Endothelial cell of umbilical vein (primary cell): ENCODE data around the gene ANAPC13. TPM values are rescaled to one million over a fixed set of nuclear protein-coding genes. Genes with fewer than 3 reads are reported as not detected.

Experiments used
- BruUV-seq: library from RNA; stranded (reverse); fragments of 400-500 nt; replicated peaks from 2 replicates; lab custom pipeline; 2021; lab: Mats Ljungman, UMichigan
- CTCF ChIA-PET: fragments of 300-600, 350-600 bp; sonication (Branson Sonifier 250); formaldehyde crosslinking; loops from one replicate; lab custom pipeline; 2021; ENCODE audit warnings: antibody characterized with exemption, inconsistent platforms; lab: Charles Lee
- POLR2A ChIA-PET: fragments of 300-600, 350-600 bp; sonication (Branson Sonifier 250); formaldehyde crosslinking; loops from one replicate; lab custom pipeline; 2021; ENCODE audit warnings: antibody characterized with exemption, inconsistent platforms; lab: Charles Lee
- DNase-seq: peaks from one replicate; pipeline ENCODE4 v3.0.0-alpha.2; 2011; ENCODE audit warnings: low read depth, low spot score
- FAIRE-seq: peaks from 2 replicates; lab custom pipeline; 2011; peaks lifted over from hg19 to GRCh38; lab: Jason Lieb, UNC
- H2AFZ ChIP-seq: 2 replicates; pipeline ENCODE4 v1.6.0; 2012; ENCODE audit warnings: low read depth, low read length, control low read depth, inconsistent platforms
- H3K27ac ChIP-seq: 2 replicates; pipeline ENCODE4 v1.5.1; 2011; ENCODE audit warnings: low read depth, mild to moderate bottlenecking, control low read depth, low read length, moderate library complexity; ENCODE audit not compliant: insufficient read depth
- H3K27me3 ChIP-seq, 2 experiments: 2 replicates each; pipeline versions ENCODE4 v1.6.0 to v1.6.1; 2011; ENCODE audit warnings: low read length in 2 of 2, mixed read lengths in 1 of 2; ENCODE audit not compliant: control insufficient read depth in 2 of 2, insufficient read depth in 2 of 2
- H3K36me3 ChIP-seq, 2 experiments: 2 replicates in 1 of 2; 3 replicates in 1 of 2; pipeline ENCODE4 v1.5.1; 2011; ENCODE audit warnings: low read length in 2 of 2, mild to moderate bottlenecking in 1 of 2, moderate library complexity in 1 of 2; ENCODE audit not compliant: control insufficient read depth in 2 of 2, insufficient read depth in 2 of 2; ENCODE audit errors: extremely low read depth in 1 of 2
- H3K4me1 ChIP-seq: 3 replicates; pipeline ENCODE4 v1.5.1; 2011; ENCODE audit warnings: mild to moderate bottlenecking, low read length; ENCODE audit not compliant: control insufficient read depth, insufficient read depth; ENCODE audit errors: extremely low read depth
- H3K4me2 ChIP-seq: 2 replicates; pipeline ENCODE4 v1.6.1; 2011; ENCODE audit warnings: low read length, control low read depth, mixed read lengths; ENCODE audit not compliant: insufficient read depth
- H3K4me3 ChIP-seq, 3 experiments: fragments of 200-600 bp in 1 of 3; sonication (generic), shearing (Covaris generic) in 1 of 3; replicated peaks in 1 of 3; 2 replicates each; pipeline ENCODE4 v1.5.1; 2011 to 2016; ENCODE audit warnings: control low read depth in 3 of 3, low read length in 3 of 3, mild to moderate bottlenecking in 2 of 3, inconsistent platforms in 1 of 3, low read depth in 1 of 3, moderate library complexity in 1 of 3; ENCODE audit not compliant: insufficient read depth in 1 of 3
- H3K79me2 ChIP-seq: 2 replicates; pipeline ENCODE4 v1.6.0; 2012; ENCODE audit warnings: low read length, inconsistent platforms; ENCODE audit not compliant: control insufficient read depth, insufficient read depth
- H3K9ac ChIP-seq: replicated peaks from 2 replicates; pipeline ENCODE3; 2011; ENCODE audit warnings: low read length, control low read depth; ENCODE audit not compliant: insufficient read depth; ENCODE audit errors: extremely low read depth
- H3K9me1 ChIP-seq: replicated peaks from 3 replicates; pipeline ENCODE4 v1.6.0; 2011; ENCODE audit warnings: mild to moderate bottlenecking, low read length; ENCODE audit not compliant: control insufficient read depth, insufficient read depth; ENCODE audit errors: extremely low read depth
- H3K9me3 ChIP-seq: replicated peaks from 2 replicates; pipeline ENCODE4 v1.5.1; 2012; ENCODE audit warnings: low read length, inconsistent platforms; ENCODE audit not compliant: control insufficient read depth, insufficient read depth
- H4K20me1 ChIP-seq: replicated peaks from 2 replicates; pipeline ENCODE3; 2011; ENCODE audit warnings: mild to moderate bottlenecking, low read length; ENCODE audit not compliant: control insufficient read depth, insufficient read depth; ENCODE audit errors: extremely low read depth
- CTCF ChIP-seq, 2 donors: IDR thresholded peaks; 1 replicate in 1 of 2; 2 replicates in 1 of 2; pipeline ENCODE4 v1.5.1; 2011; ENCODE audit warnings: low read length in 2 of 2, mild to moderate bottlenecking in 2 of 2, moderate library complexity in 2 of 2, control low read depth in 1 of 2, inconsistent platforms in 1 of 2, low read depth in 1 of 2; ENCODE audit not compliant: insufficient read depth in 1 of 2; ENCODE audit errors: extremely low read depth in 1 of 2
- POLR2A ChIP-seq: IDR thresholded peaks from 2 replicates; pipeline ENCODE4 v1.6.1; 2012; ENCODE audit warnings: low read depth, mild to moderate bottlenecking, control low read depth, low read length
- dilution Hi-C: fragments of 300-500 bp; cut with MboI; formaldehyde crosslinking; loops from one replicate; pipeline ENCODE4 v1.15.0; 2019; ENCODE audit warnings: low sequenced_read_pairs; ENCODE audit not compliant: extremely low pct_ligation_motif_present
- intact Hi-C: fragments of 100-400 bp; cut with micrococcal nuclease; formaldehyde crosslinking; loops from one replicate; pipeline ENCODE4 v1.10.0; 2022
- polyA plus RNA-seq, 4 experiments: library from polyadenylated mRNA; depleted of rRNA in 3 of 4; stranded (reverse) in 3 of 4; unstranded in 1 of 4; fragments of >200 nt; gene quantifications; 2 replicates each; pipeline versions ENCODE4 v1.2.1 to v1.2.3, GENCODE V29; 2011 to 2012; ENCODE audit warnings: missing spikeins in 1 of 4
- total RNA-seq: library from RNA; stranded (reverse); gene quantifications from 2 replicates; pipeline ENCODE4 v1.2.3, GENCODE V29; 2021
- TF ChIP-seq, protein P1 (sequence below): IDR thresholded peaks from 2 replicates; pipeline ENCODE4 v1.6.1; 2011; ENCODE audit not compliant: insufficient read depth, insufficient read length

The ANAPC13 gene
- total and polyA plus RNA-seq, 2 donors (not counting 3 experiments of a cell fraction or from before 2014, with no cell fraction given), result 48.4 to 50.8 TPM

GRCh38 chr3:134482622-134483021 is 3.2 kb downstream of the ANAPC13 start:
- Histone ChIP-seq H3K9me1 (no peaks in the 10 kb centered on the region), H3K4me3 (peak overlapping the region in 1 of 3 experiments; percentile 44), H3K27ac (peak overlapping the region; percentile 92), H4K20me1 (no peaks in the 10 kb centered on the region), H3K4me1 (peaks cover 44% of the 10 kb centered on the region), H3K79me2 (peaks cover 48% of the 10 kb centered on the region), H3K4me2 (peak overlapping the region; percentile 88), H2AFZ (no peak overlapping the region), H3K9me3 (no peaks in the 10 kb centered on the region), H3K27me3 (no peaks in the 10 kb centered on the region), H3K36me3 (peaks cover 16 to 24% of the 10 kb centered on the region in 2 experiments), H3K9ac (peak overlapping the region; percentile 78)
- no peak for TF ChIP-seq CTCF (IDR thresholded peaks at IDR 0.05; ENCODE audit: extremely low read depth in 1 of 2, insufficient read depth in 1 of 2, low read depth in 1 of 2, low read length in 2 of 2)
- no peak for TF ChIP-seq POLR2A
- intact Hi-C loops, result loop anchor here (1.0 to 10.0 kb wide), 4 partner anchors 55 to 668 kb away; no protein-coding TSS in a partner anchor
- ChIA-PET CTCF (interaction anchor here (0.8 to 2.6 kb wide), 16 partner anchors 9 to 555 kb away, joined by 3 to 33 read pairs (median 4); partner anchors contain the start of gene AMOTL2), POLR2A (interaction anchor here (0.6 to 2.0 kb wide), 7 partner anchors 108 to 213 kb away, joined by 3 to 8 read pairs (median 4); partner anchors contain the start of gene AMOTL2)
- dilution Hi-C loops, result no loop called here
- BruUV-seq, result no TSS peak
- FAIRE-seq (no peak), DNase-seq (no peak)

DNA sequence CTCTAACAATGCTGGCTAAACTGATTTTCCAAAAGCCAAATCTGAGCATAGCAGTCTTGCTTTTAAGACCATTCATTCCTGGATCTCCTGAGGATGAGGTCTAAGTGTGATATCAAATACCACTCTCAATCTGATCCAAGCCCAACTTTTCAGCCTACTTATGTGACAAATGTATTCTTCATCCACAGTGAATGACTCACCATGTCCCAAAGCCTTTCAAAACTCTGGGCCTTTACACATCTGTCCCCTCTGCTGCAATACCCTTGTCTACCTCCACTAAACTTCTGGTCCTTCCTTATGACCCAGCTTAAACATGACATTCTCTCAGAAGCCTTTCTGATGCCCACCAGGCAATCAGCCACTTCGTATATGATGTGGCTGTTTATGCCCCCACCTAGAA is 4.6 kb downstream of the ANAPC13 start:
- intact Hi-C loops, result loop anchor here (10.0 kb wide), 1 partner anchor 666 kb away; no protein-coding TSS in a partner anchor
- ChIA-PET POLR2A (no interaction called here), CTCF (interaction anchor here (0.8 to 2.3 kb wide), 6 partner anchors 8 to 269 kb away, joined by 3 to 16 read pairs (median 4); no protein-coding TSS in a partner anchor)
- H3K27ac ChIP-seq, result no peak overlapping the region
- no peak overlapping the region for H2AFZ ChIP-seq
- peaks cover 35% of the 10 kb centered on the region for H3K4me1 ChIP-seq
- H3K79me2 ChIP-seq, result peaks cover 34% of the 10 kb centered on the region
- H3K9me3 ChIP-seq, result no peaks in the 10 kb centered on the region
- DNase-seq, result no peak
- H3K27me3 ChIP-seq, result no peaks in the 10 kb centered on the region
- no peak overlapping the region for H3K4me2 ChIP-seq
- dilution Hi-C loops, result no loop called here
- TF ChIP-seq, protein P1, sequence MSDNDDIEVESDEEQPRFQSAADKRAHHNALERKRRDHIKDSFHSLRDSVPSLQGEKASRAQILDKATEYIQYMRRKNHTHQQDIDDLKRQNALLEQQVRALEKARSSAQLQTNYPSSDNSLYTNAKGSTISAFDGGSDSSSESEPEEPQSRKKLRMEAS, result no peak
- no peak overlapping the region for H3K4me3 ChIP-seq
- no TSS peak for BruUV-seq
- peaks cover 18 to 28% of the 10 kb centered on the region in 2 experiments for H3K36me3 ChIP-seq
- no peak for FAIRE-seq
- H4K20me1 ChIP-seq, result no peaks in the 10 kb centered on the region
- no peaks in the 10 kb centered on the region for H3K9me1 ChIP-seq
- H3K9ac ChIP-seq, result no peak overlapping the region
